Body of pancreas (tissue), 4 donors: Measurements from ENCODE around the gene ARID3A. TPM values are rescaled to one million over a fixed set of nuclear protein-coding genes. Genes with fewer than 3 reads are reported as not detected.
"Not testable (repeated sequence)": the region's sequence is repeated elsewhere in the genome, so short reads cannot be mapped to it uniquely, and the experiment has no call there.

Experiments
- ATAC-seq: fragments of 150-250 bp; one replicate; pipeline ENCODE4 v1.9.1; 2016
- DNase-seq, 4 donors: peaks; one replicate each; pipeline ENCODE4 v3.0.0-alpha.2; 2019
- H3K27ac ChIP-seq, 4 donors: fragments of 200-600 bp; sonication (generic); 1 replicate in 3 of 4; 2 replicates in 1 of 4; pipeline versions ENCODE4 v1.5.1 to v1.6.1; 2016 to 2019; ENCODE audit warnings: mild to moderate bottlenecking in 1 of 4, mixed read lengths in 1 of 4, moderate library complexity in 1 of 4
- H3K27me3 ChIP-seq, 2 donors: fragments of 200-600 bp; sonication (generic); one replicate each; pipeline ENCODE4 v1.6.0; 2016; ENCODE audit warnings: mild to moderate bottlenecking in 1 of 2
- H3K36me3 ChIP-seq, 2 donors: fragments of 200-600 bp; sonication (generic); replicated peaks in 1 of 2; 2 replicates each; pipeline ENCODE4 v1.5.1; 2016; ENCODE audit warnings: low read depth in 2 of 2; ENCODE audit not compliant: insufficient read depth in 1 of 2
- H3K4me1 ChIP-seq: fragments of 200-600 bp; sonication (generic); one replicate; pipeline ENCODE4 v1.6.0; 2016
- H3K4me3 ChIP-seq, 2 donors: fragments of 200-600 bp; sonication (generic); 1 replicate in 1 of 2; 2 replicates in 1 of 2; pipeline ENCODE4 v1.5.1; 2016 to 2019
- H3K9me3 ChIP-seq, 3 donors: fragments of 200-600 bp; sonication (generic); 1 replicate in 2 of 3; 2 replicates in 1 of 3; pipeline ENCODE4 v1.5.1; 2016
- POLR2A ChIP-seq, 3 donors: fragments of 450-650 bp; IDR thresholded peaks; one replicate each; pipeline ENCODE4 v1.6.1; 2016; ENCODE audit warnings: antibody characterized with exemption in 3 of 3, mild to moderate bottlenecking in 2 of 3
- WGBS, 2 donors: methylation state at CpG; one replicate each; pipeline ENCODE4 v1.1.5; 2017; 5-methylcytosine and 5-hydroxymethylcytosine counted together
- intact Hi-C: fragments of 100-400 bp; cut with DNase I; formaldehyde crosslinking; loops from one replicate; pipeline ENCODE4 v1.15.1; 2023
- small RNA-seq: library from RNA; depleted of rRNA; stranded (forward); fragments of <200 nt; gene quantifications from one replicate; pipeline ENCODE3, GENCODE V24; 2016
- total RNA-seq, 2 donors: library from RNA; depleted of rRNA; stranded (reverse); fragments of >200 nt; gene quantifications; one replicate each; pipeline ENCODE4 v1.1.0, GENCODE V29; 2016
- TF ChIP-seq, protein P1 (sequence below), 7 experiments: fragments of 450-650 bp in 4 of 7; fragments of 200-600 bp in 3 of 7; sonication (generic) in 3 of 7; IDR thresholded peaks; one replicate each; pipeline ENCODE4 v1.5.1; 2016 to 2019; ENCODE audit warnings: antibody characterized with exemption in 7 of 7

The ARID3A gene
- total RNA-seq, 2 donors from 2014 or later = 3.1 to 5.9 TPM

DNA sequence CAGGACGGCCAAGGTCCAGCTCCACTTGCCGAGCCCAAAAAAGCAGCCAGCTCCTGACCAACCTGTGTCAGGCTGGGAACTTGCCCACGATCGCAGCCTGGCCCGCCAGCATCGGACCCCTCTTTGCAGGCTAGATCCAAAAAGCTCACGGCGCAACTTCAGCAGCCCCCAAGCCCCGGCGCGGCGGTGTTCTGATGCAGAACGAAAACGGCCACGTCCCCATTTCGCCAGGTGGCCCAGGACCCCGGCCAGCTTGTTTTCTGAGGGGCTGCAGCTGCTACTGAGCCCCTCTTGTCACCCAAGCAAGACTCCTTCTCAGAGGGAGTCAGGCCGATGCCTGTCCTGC, 93.8 kb downstream of the ARID3A start:
- H3K4me3 ChIP-seq = peak overlapping the region; percentile 63 to 77
- intact Hi-C loops = no loop called here
- ATAC-seq (no peak), DNase-seq (no peak)
- H3K36me3 ChIP-seq = no peaks in the 10 kb centered on the region
- H3K4me1 ChIP-seq = peaks cover 66% of the 10 kb centered on the region
- TF ChIP-seq POLR2A (IDR thresholded peaks at IDR 0.05) = no peak
- TF ChIP-seq, protein P1, sequence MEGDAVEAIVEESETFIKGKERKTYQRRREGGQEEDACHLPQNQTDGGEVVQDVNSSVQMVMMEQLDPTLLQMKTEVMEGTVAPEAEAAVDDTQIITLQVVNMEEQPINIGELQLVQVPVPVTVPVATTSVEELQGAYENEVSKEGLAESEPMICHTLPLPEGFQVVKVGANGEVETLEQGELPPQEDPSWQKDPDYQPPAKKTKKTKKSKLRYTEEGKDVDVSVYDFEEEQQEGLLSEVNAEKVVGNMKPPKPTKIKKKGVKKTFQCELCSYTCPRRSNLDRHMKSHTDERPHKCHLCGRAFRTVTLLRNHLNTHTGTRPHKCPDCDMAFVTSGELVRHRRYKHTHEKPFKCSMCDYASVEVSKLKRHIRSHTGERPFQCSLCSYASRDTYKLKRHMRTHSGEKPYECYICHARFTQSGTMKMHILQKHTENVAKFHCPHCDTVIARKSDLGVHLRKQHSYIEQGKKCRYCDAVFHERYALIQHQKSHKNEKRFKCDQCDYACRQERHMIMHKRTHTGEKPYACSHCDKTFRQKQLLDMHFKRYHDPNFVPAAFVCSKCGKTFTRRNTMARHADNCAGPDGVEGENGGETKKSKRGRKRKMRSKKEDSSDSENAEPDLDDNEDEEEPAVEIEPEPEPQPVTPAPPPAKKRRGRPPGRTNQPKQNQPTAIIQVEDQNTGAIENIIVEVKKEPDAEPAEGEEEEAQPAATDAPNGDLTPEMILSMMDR (IDR thresholded peaks at IDR 0.05) = no peak
- no peaks in the 10 kb centered on the region for H3K27me3 ChIP-seq
- 38% methylated on average over 18 of the region's 18 CpGs; no CpG with 5 or more reads in 1 of the 2 donors for WGBS, 2 donors
- H3K27ac ChIP-seq = peak overlapping the region in 3 of 4 donors; percentile 81 to 97 (median 95)
- H3K9me3 ChIP-seq = no peaks in the 10 kb centered on the region

DNA sequence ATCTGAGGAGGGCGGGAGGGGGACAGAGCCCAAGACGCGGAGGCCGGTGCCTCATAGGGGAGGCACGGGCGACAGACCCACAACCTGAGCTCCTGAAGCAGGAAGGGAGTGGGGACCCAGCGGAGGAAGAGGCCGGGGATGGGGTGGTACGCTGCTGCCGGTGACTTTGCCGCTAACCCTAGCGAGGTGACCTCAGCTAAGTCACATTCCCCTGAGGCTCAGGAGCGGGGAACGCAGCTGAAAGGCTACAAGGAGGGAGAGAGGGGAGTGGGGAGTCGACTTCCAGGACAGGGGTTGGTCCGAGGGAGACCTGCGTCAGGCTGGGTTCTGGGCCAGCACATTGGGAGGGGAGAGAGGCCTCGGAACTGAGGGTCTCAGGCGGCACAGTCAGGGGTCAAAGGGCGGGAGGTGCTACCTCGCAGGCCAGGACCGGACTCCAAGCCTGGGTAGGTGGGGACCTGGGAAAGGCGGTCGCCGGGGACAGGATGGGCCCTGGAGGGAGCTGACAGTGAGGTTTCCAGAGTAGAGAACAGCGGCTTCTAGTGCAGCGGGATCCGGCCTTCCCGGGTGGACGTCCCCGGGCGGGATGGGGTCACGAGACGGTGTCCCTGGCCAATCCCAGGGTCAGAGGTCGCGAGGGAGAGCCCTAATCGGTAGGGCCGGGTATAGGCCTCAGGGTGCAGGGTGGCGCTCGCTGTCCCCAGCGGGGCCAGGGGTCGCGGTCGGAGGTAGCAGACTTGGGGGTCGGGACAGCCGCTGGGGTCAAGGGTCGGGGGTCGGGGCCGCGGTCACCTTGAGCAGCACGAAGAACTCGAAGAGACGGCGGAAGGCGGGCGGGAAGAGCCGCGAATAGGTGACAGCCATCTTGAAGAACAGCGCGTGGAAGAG, 94.4 kb downstream of the ARID3A start:
- no peaks in the 10 kb centered on the region for H3K36me3 ChIP-seq
- intact Hi-C loops = no loop called here
- WGBS, 2 donors = 0 to 1% methylated on average over 21 to 60 of the region's 60 CpGs
- peak overlapping the region; percentile 63 to 77 for H3K4me3 ChIP-seq
- DNase-seq (peak in 2 of 4 donors; percentile 31 to 42), ATAC-seq (no peak)
- H3K27ac ChIP-seq = peak overlapping the region; percentile 81 to 97 (median 92)
- H3K27me3 ChIP-seq = no peaks in the 10 kb centered on the region
- no peaks in the 10 kb centered on the region for H3K9me3 ChIP-seq
- peaks cover 62% of the 10 kb centered on the region for H3K4me1 ChIP-seq
- TF ChIP-seq POLR2A (IDR thresholded peaks at IDR 0.05) = no peak
- TF ChIP-seq, protein P1 (IDR thresholded peaks at IDR 0.05) = no peak

DNA sequence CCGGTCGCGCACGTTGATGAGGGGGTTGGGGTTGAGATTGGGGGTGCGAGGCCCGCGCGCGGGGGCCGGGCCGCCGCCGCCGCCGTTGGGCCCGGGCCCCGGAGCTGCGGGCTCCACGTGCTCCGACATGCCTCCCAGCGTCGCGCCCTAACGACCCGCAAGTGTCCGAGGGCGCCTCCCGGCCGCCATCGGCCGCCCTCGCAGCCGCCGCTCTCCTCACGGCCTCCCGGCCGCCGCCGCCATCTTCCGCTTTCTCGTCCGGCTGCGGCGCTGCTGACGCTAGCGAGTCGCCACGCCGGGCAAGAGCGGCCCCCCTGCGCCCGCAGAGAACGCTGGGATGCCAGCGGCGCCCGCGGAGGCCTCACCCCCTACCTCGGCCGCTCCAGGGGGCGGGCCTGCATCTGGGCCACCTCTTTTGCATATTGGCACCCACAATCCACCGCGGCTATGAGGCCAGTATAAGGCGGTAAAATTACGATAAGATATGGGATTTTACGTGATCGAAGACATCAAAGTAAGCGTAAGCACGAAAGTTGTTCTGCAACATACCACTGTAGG, 95.1 kb downstream of the ARID3A start, which contains the start of gene TMEM259:
Gene TMEM259, minus strand, starts transcription at position 256 of the 558 bp plus-strand sequence. Its CDS starts 127 bp downstream, at position 129.
- Histone ChIP-seq H3K4me1 (peaks cover 57% of the 10 kb centered on the region), H3K27ac (peak within 1 kb of the TSS; percentile 81 to 97 (median 92)), H3K9me3 (no peaks in the 10 kb centered on the region), H3K27me3 (no peaks in the 10 kb centered on the region), H3K4me3 (peak within 1 kb of the TSS; percentile 63 to 77), H3K36me3 (no peaks in the 10 kb centered on the region)
- DNase-seq (peak; percentile 98 to 99 (median 98)), ATAC-seq (peak; percentile 91)
- 0 to 1% methylated on average over 18 to 68 of the region's 68 CpGs for WGBS, 2 donors
- TF ChIP-seq, protein P1 (IDR thresholded peaks at IDR 0.05) = peak in 1 of 7 experiments; percentile 20
- TF ChIP-seq POLR2A (IDR thresholded peaks at IDR 0.05) = peak in 1 of 3 donors; percentile 79
- intact Hi-C loops = no loop called here

DNA sequence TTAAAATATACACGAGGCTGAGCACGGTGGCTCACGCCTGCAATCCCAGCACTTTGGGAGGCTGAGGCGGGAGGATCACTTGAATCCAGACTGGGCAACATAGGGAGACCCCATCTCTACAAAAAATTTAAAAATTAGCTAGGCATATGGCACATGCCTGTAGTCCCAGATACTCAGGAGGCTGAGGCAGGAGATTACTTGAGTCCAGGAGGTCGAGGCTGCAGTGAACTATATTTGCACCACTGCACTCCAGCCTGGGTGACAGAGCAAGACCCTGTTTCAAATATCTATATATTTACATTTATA, 98.0 kb downstream of the ARID3A start:
- 72 to 86% methylated on average over 5 of the region's 5 CpGs for WGBS, 2 donors
- H3K27me3 ChIP-seq, H3K27ac ChIP-seq, ATAC-seq, intact Hi-C loops, DNase-seq, H3K4me3 ChIP-seq, H3K36me3 ChIP-seq, H3K9me3 ChIP-seq: not testable (repeated sequence)
- peaks cover 49% of the 10 kb centered on the region for H3K4me1 ChIP-seq

DNA sequence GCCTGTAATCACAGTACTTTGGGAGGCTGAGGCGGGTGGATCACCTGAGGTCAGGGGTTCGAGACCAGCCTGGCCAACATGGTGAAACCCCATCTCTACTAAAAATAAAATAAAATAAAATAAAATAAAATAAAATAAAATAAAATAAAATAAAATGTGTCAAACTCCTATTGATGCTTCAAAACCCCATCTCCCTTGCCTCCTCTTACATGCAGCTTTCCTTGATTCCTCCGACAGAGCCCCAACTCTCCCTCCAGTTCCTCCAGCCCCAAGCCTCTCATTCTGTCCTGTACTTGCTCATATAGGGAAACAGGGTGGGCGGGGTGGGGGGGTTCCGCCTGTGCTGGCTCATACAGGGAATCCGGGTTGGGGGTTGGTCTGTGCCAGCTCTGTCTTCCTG, 99.2 kb downstream of the ARID3A start:
- H3K27me3 ChIP-seq, intact Hi-C loops, ATAC-seq, H3K36me3 ChIP-seq, H3K9me3 ChIP-seq, H3K4me3 ChIP-seq, DNase-seq, H3K27ac ChIP-seq: not testable (repeated sequence)
- H3K4me1 ChIP-seq = peaks cover 45% of the 10 kb centered on the region
- 73 to 79% methylated on average over 6 of the region's 6 CpGs for WGBS, 2 donors

Small RNAs within 50 kb of the gene (small RNA-seq; reads per million reads assigned to genes)
- gene RNU6-2 (not detected), gene RNU6-9 (not detected)

Other genes starting within 250 kb of the ARID3A start
- gene FSTL3, start 249.6 kb upstream of the ARID3A start, total RNA-seq = 100 to 1,000 TPM in 1 of 2 donors, 10 to 100 TPM in 1; 72.4 to 236 TPM
- gene PRSS57, start 230.6 kb upstream of the ARID3A start, total RNA-seq = not detected
- gene PALM, start 217.1 kb upstream of the ARID3A start, total RNA-seq = 10 to 100 TPM; 14.8 to 32.6 TPM
- 1 to 10 TPM in 1 of 2 donors, under 1 TPM in 1; 0.99 to 3.4 TPM for gene MISP, start 174.9 kb upstream of the ARID3A start, total RNA-seq
- 100 to 1,000 TPM in 1 of 2 donors, 10 to 100 TPM in 1; 78.9 to 100 TPM for gene PTBP1, start 128.6 kb upstream of the ARID3A start, total RNA-seq
- not detected for gene PLPPR3, start 104.1 kb upstream of the ARID3A start, total RNA-seq
- under 1 TPM in 1 of 2 donors, not detected in 1; 0.26 TPM for gene AZU1, start 98.2 kb upstream of the ARID3A start, total RNA-seq
- under 1 TPM in 1 of 2 donors, not detected in 1; 0.99 TPM for gene PRTN3, start 85.0 kb upstream of the ARID3A start, total RNA-seq
- not detected for gene ELANE, start 73.7 kb upstream of the ARID3A start, total RNA-seq
- gene CFD, start 66.4 kb upstream of the ARID3A start, total RNA-seq = 100 to 1,000 TPM; 134 to 825 TPM
- gene MED16, start 32.8 kb upstream of the ARID3A start, total RNA-seq = 10 to 100 TPM; 35.0 to 49.8 TPM
- not detected for gene RNU6-9, start 32.6 kb upstream of the ARID3A start, total RNA-seq
- gene R3HDM4, start 12.8 kb upstream of the ARID3A start, total RNA-seq = 10 to 100 TPM; 11.2 to 34.0 TPM
- 1 to 10 TPM in 1 of 2 donors, not detected in 1; 3.3 TPM for gene KISS1R, start 8.7 kb upstream of the ARID3A start, total RNA-seq
- gene WDR18, start 58.3 kb downstream of the ARID3A start, total RNA-seq = 10 to 100 TPM; 15.3 to 53.1 TPM
- under 1 TPM in 1 of 2 donors, not detected in 1; 0.26 TPM for gene GRIN3B, start 74.4 kb downstream of the ARID3A start, total RNA-seq
- 100 to 1,000 TPM; 142 to 306 TPM for gene TMEM259, start 95.1 kb downstream of the ARID3A start, total RNA-seq
- not detected for gene RNU6-2, start 95.5 kb downstream of the ARID3A start, total RNA-seq
- 10 to 100 TPM; 30.7 to 42.5 TPM for gene CNN2, start 100.6 kb downstream of the ARID3A start, total RNA-seq
- gene ABCA7, start 114.1 kb downstream of the ARID3A start, total RNA-seq = 10 to 100 TPM; 33.7 to 87.3 TPM
- gene ARHGAP45, start 141.1 kb downstream of the ARID3A start, total RNA-seq = 10 to 100 TPM; 13.2 to 23.4 TPM
- 10 to 100 TPM; 24.9 to 78.1 TPM for gene POLR2E, start 169.3 kb downstream of the ARID3A start, total RNA-seq
- 100 to 1,000 TPM; 152 to 157 TPM for gene GPX4, start 178.0 kb downstream of the ARID3A start, total RNA-seq
- gene SBNO2, start 248.2 kb downstream of the ARID3A start, total RNA-seq = 10 to 100 TPM; 14.0 to 30.7 TPM